H1 (cell line): ENCODE results near the gene TPO. TPM values are rescaled to one million over a fixed set of nuclear protein-coding genes. Genes with fewer than 3 reads are reported as not detected.

Experiments
- ASH2L ChIP-seq: fragments of 200-600, 300-600 bp; sonication (generic); IDR thresholded peaks from one replicate; pipeline ENCODE4 v1.7.1; 2017; ENCODE audit warnings: low read length
- CBX8 ChIP-seq: fragments of 300-800, 300-1000 bp; sonication (generic); IDR thresholded peaks from 2 replicates; pipeline ENCODE4 v1.7.1; 2016; ENCODE audit warnings: low read depth, low read length, borderline replicate concordance
- CHD7 ChIP-seq: fragments of 300-600 bp; sonication (generic); IDR thresholded peaks from 2 replicates; pipeline ENCODE4 v1.7.1; 2012; ENCODE audit warnings: low read length, moderate library complexity, mild to moderate bottlenecking, inconsistent platforms; ENCODE audit not compliant: insufficient replicate concordance
- EZH2 ChIP-seq: fragments of 200-600 bp; sonication (generic); IDR thresholded peaks from 2 replicates; pipeline ENCODE4 v1.7.1; 2012; ENCODE audit warnings: low read depth, mild to moderate bottlenecking, moderate library complexity, low read length, inconsistent platforms; ENCODE audit not compliant: severe bottlenecking
- TAF7 ChIP-seq: optimal IDR thresholded peaks from 2 replicates; pipeline ENCODE3; 2011; ENCODE audit warnings: low read depth, mild to moderate bottlenecking, inconsistent platforms, low read length, moderate library complexity, borderline replicate concordance
- polyA plus RNA-seq, 7 experiments: library from polyadenylated mRNA; depleted of rRNA in 3 of 7; stranded (reverse) in 5 of 7; unstranded in 2 of 7; fragments of >200 nt in 5 of 7; fragments of 200-250 nt in 2 of 7; gene quantifications; 1 replicate in 5 of 7; 2 replicates in 1 of 7; 4 replicates in 1 of 7; pipeline versions ENCODE4 v1.2.1 to v1.2.3, GENCODE V29; 2011 to 2013; ENCODE audit warnings: missing spikeins in 2 of 7, mixed read lengths in 2 of 7
- total RNA-seq: library from RNA; stranded (reverse); fragmentation: NEBNext Ultra II Directional; extraction: Animal tissue kit (Norgen Biotek cat#: 25700); gene quantifications from 2 replicates; pipeline ENCODE4 v1.2.1, GENCODE V29; 2021

TPO gene
- total and polyA plus RNA-seq, 2 of the 8 experiments (the other 6 are each of a cell fraction or from before 2014, with no cell fraction given), result not detected

- TF ChIP-seq CHD7 (no peak), CBX8 (no peak), TAF7 (no peak), EZH2 (no peak), ASH2L (no peak)
- TF ChIP-seq, all 59 proteins: peak for 0
Measured at GRCh38 chr2:1397350-1397749, 15.9 kb upstream of the TPO start (continued).
